ENCODE measurements around the gene GGTLC1.

GGTLC1 gene

GRCh38 chr20:23939641-23940040, 48.9 kb downstream of the GGTLC1 start:
- Histone ChIP-seq H3K27me3 (ENCODE audit: insufficient read depth, low read length, poor library complexity) (no peaks in the 10 kb centered on the region), H2AFZ (ENCODE audit: low read depth, low read length) (no peak overlapping the region), H3K4me1 (ENCODE audit: insufficient read depth, low read length) (no peaks in the 10 kb centered on the region), H3K4me2 (ENCODE audit: insufficient read depth, low read length) (no peak overlapping the region), H3K9me3 (ENCODE audit: insufficient read depth, low read length, severe bottlenecking) (peaks cover 18% of the 10 kb centered on the region), H3K36me3 (ENCODE audit: insufficient read depth, low read length) (no peaks in the 10 kb centered on the region), H3K27ac (ENCODE audit: low read length) (no peak overlapping the region), H3K79me2 (ENCODE audit: insufficient read depth, low read length) (no peaks in the 10 kb centered on the region), H4K20me1 (ENCODE audit: insufficient read depth, low read length) (no peaks in the 10 kb centered on the region), H3K9ac (ENCODE audit: low read depth, low read length) (no peak overlapping the region), H3K4me3 (ENCODE audit: low read depth in 1 of 2, low read length in 2 of 2) (no peak overlapping the region)
- DNase-seq, result no peak
- TF ChIP-seq, protein P1, sequence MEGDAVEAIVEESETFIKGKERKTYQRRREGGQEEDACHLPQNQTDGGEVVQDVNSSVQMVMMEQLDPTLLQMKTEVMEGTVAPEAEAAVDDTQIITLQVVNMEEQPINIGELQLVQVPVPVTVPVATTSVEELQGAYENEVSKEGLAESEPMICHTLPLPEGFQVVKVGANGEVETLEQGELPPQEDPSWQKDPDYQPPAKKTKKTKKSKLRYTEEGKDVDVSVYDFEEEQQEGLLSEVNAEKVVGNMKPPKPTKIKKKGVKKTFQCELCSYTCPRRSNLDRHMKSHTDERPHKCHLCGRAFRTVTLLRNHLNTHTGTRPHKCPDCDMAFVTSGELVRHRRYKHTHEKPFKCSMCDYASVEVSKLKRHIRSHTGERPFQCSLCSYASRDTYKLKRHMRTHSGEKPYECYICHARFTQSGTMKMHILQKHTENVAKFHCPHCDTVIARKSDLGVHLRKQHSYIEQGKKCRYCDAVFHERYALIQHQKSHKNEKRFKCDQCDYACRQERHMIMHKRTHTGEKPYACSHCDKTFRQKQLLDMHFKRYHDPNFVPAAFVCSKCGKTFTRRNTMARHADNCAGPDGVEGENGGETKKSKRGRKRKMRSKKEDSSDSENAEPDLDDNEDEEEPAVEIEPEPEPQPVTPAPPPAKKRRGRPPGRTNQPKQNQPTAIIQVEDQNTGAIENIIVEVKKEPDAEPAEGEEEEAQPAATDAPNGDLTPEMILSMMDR (IDR thresholded peaks at IDR 0.05; ENCODE audit: borderline replicate concordance, extremely low read depth, low read length, poor library complexity, severe bottlenecking), result no peak
- no peak for TF ChIP-seq EZH2 (IDR thresholded peaks at IDR 0.05; ENCODE audit: borderline replicate concordance, low read depth, low read length, severe bottlenecking)
- ATAC-seq (ENCODE audit: insufficient read depth, low read depth), result no peak

DNA sequence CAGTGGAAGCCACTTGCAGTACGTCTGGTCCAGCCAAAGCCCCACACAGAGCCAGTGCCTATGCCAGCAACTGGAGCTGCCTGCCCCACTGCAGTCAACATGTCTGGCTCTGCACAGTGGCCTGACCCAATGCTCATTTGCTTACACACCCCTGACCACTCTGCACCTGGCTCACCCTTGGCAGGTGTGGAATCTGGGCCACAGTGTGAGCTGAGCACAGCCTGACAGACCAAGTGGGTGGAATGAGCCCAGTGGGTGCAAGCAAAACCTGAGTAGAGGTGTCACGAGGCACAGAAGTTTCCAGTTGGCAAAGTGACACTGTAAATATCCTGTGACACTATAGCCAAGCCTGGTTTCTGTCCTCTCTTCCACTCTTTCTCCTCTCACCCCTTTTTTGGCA, 49.5 kb downstream of the GGTLC1 start:
- H3K9me3 ChIP-seq (ENCODE audit: insufficient read depth, low read length, severe bottlenecking), result peaks cover 18% of the 10 kb centered on the region
- H3K27me3 ChIP-seq (ENCODE audit: insufficient read depth, low read length, poor library complexity), result no peaks in the 10 kb centered on the region
- no peak for DNase-seq
- H4K20me1 ChIP-seq (ENCODE audit: insufficient read depth, low read length), result no peaks in the 10 kb centered on the region
- H3K79me2 ChIP-seq (ENCODE audit: insufficient read depth, low read length), result no peaks in the 10 kb centered on the region
- TF ChIP-seq EZH2 (IDR thresholded peaks at IDR 0.05; ENCODE audit: borderline replicate concordance, low read depth, low read length, severe bottlenecking), result no peak
- TF ChIP-seq, protein P1 (IDR thresholded peaks at IDR 0.05; ENCODE audit: borderline replicate concordance, extremely low read depth, low read length, poor library complexity, severe bottlenecking), result no peak
- no peaks in the 10 kb centered on the region for H3K36me3 ChIP-seq (ENCODE audit: insufficient read depth, low read length)
- H3K4me2 ChIP-seq (ENCODE audit: insufficient read depth, low read length), result no peak overlapping the region
- no peak overlapping the region for H2AFZ ChIP-seq (ENCODE audit: low read depth, low read length)
- no peak overlapping the region for H3K9ac ChIP-seq (ENCODE audit: low read depth, low read length)
- ATAC-seq (ENCODE audit: insufficient read depth, low read depth), result no peak
- no peak overlapping the region for H3K4me3 ChIP-seq (ENCODE audit: low read depth in 1 of 2, low read length in 2 of 2)
- H3K4me1 ChIP-seq (ENCODE audit: insufficient read depth, low read length), result no peaks in the 10 kb centered on the region
- H3K27ac ChIP-seq (ENCODE audit: low read length), result no peak overlapping the region

- no peak for ATAC-seq (ENCODE audit: insufficient read depth, low read depth)
Observed at GRCh38 chr20:23938118-23938438, 50.5 kb downstream of the GGTLC1 start.

More at GRCh38 chr20:23938118-23938438, 50.5 kb downstream of the GGTLC1 start:
- H3K36me3 ChIP-seq (ENCODE audit: insufficient read depth, low read length), result no peaks in the 10 kb centered on the region
- H3K27ac ChIP-seq (ENCODE audit: low read length), result peak overlapping the region; percentile 7; the same call in 1 of the 2 replicates
- no peak overlapping the region for H2AFZ ChIP-seq (ENCODE audit: low read depth, low read length)
- no peak overlapping the region for H3K4me2 ChIP-seq (ENCODE audit: insufficient read depth, low read length)
- H3K9me3 ChIP-seq (ENCODE audit: insufficient read depth, low read length, severe bottlenecking), result peaks cover 18% of the 10 kb centered on the region
- no peak for TF ChIP-seq EZH2 (IDR thresholded peaks at IDR 0.05; ENCODE audit: borderline replicate concordance, low read depth, low read length, severe bottlenecking)
- TF ChIP-seq, protein P1 (IDR thresholded peaks at IDR 0.05; ENCODE audit: borderline replicate concordance, extremely low read depth, low read length, poor library complexity, severe bottlenecking), result no peak
- no peak overlapping the region for H3K9ac ChIP-seq (ENCODE audit: low read depth, low read length)
- H3K27me3 ChIP-seq (ENCODE audit: insufficient read depth, low read length, poor library complexity), result no peaks in the 10 kb centered on the region
- DNase-seq, result no peak
- H3K4me3 ChIP-seq (ENCODE audit: low read depth in 1 of 2, low read length in 2 of 2), result no peak overlapping the region
- H3K4me1 ChIP-seq (ENCODE audit: insufficient read depth, low read length), result no peaks in the 10 kb centered on the region
- no peaks in the 10 kb centered on the region for H4K20me1 ChIP-seq (ENCODE audit: insufficient read depth, low read length)
- no peaks in the 10 kb centered on the region for H3K79me2 ChIP-seq (ENCODE audit: insufficient read depth, low read length)
